A549 (cell line): Measurements from ENCODE around the gene ROBO1. TPM values are rescaled to one million over a fixed set of nuclear protein-coding genes. Genes with fewer than 3 reads are reported as not detected.

Source experiments
- ATAC-seq, 2 experiments: fragments of 200-7000 bp in 1 of 2; fragments of >200 bp in 1 of 2; cut with Nextera tagmentation in 1 of 2; cut with Tn5 transposase in 1 of 2; 3 replicates each; pipeline versions ENCODE4 v1.8.0 to v1.9.1; 2018 to 2020; ENCODE audit warnings: mild to moderate bottlenecking in 1 of 2, moderate library complexity in 1 of 2
- CTCF ChIA-PET: fragments of 300-600 bp; sonication (Branson Sonifier 250); formaldehyde crosslinking; extraction: SDS; loops from one replicate; lab custom pipeline; 2021; ENCODE audit warnings: antibody characterized with exemption, inconsistent platforms; lab: Yijun Ruan, JAX
- POLR2A ChIA-PET: fragments of 350-600 bp; formaldehyde crosslinking; extraction: SDS; loops from one replicate; lab custom pipeline; 2021; ENCODE audit warnings: antibody characterized with exemption, inconsistent platforms; lab: Yijun Ruan, JAX
- DNase-seq, 2 experiments: peaks; one replicate each; pipeline versions ENCODE4 v3.0.0 to v3.0.0-alpha.2; 2011 to 2016; ENCODE audit warnings: low read depth in 1 of 2, low spot score in 1 of 2
- FAIRE-seq: peaks from 2 replicates; lab custom pipeline; 2011; peaks lifted over from hg19 to GRCh38; lab: Jason Lieb, UNC
- H3K27ac ChIP-seq, 2 experiments: fragments of >200 bp; sonication (Bioruptor Twin); formaldehyde crosslinking; 3 replicates each; pipeline ENCODE4 v1.5.1; 2016 to 2017
- H3K4me1 ChIP-seq: fragments of >200 bp; sonication (Bioruptor Twin); formaldehyde crosslinking; 3 replicates; pipeline ENCODE4 v1.6.1; 2016
- H3K4me2 ChIP-seq: fragments of >200 bp; sonication (Bioruptor Twin); formaldehyde crosslinking; 3 replicates; pipeline ENCODE4 v1.6.1; 2016
- H3K4me3 ChIP-seq: fragments of >200 bp; sonication (Bioruptor Twin); formaldehyde crosslinking; 3 replicates; pipeline ENCODE4 v1.5.1; 2016
- H3K9me3 ChIP-seq: fragments of >200 bp; sonication (Bioruptor Twin); formaldehyde crosslinking; 3 replicates; pipeline ENCODE4 v1.6.1; 2016
- BHLHE40 ChIP-seq: IDR thresholded peaks from 2 replicates; pipeline ENCODE4 v1.6.1; 2012; ENCODE audit warnings: low read depth, low read length, inconsistent platforms
- CEBPB ChIP-seq, 2 experiments: fragments of >200 bp in 1 of 2; sonication (Bioruptor Twin) in 1 of 2; formaldehyde crosslinking in 1 of 2; IDR thresholded peaks; 2 replicates each; pipeline ENCODE4 v1.6.1; 2012 to 2016
- CHD2 ChIP-seq: fragments of 150-350 bp; IDR thresholded peaks from 2 replicates; pipeline ENCODE4 v1.6.1; 2014; ENCODE audit warnings: low read length; ENCODE audit not compliant: partially characterized antibody
- CHD4 ChIP-seq: fragments of 200-600 bp; sonication (generic); IDR thresholded peaks from 2 replicates; pipeline ENCODE4 v1.6.1; 2016; ENCODE audit warnings: antibody characterized with exemption, mild to moderate bottlenecking, borderline replicate concordance
- CTCF ChIP-seq: fragments of >200 bp; sonication (Bioruptor Twin); formaldehyde crosslinking; IDR thresholded peaks from 3 replicates; pipeline ENCODE4 v1.5.1; 2016
- E2F6 ChIP-seq: IDR thresholded peaks from 2 replicates; pipeline ENCODE4 v1.6.1; 2012; ENCODE audit warnings: low read depth, borderline replicate concordance
- EHF ChIP-seq: fragments of 250-450 bp; sonication (Bioruptor Pico); IDR thresholded peaks from 2 replicates; pipeline ENCODE4 v1.5.0; 2020; ENCODE audit warnings: mild to moderate bottlenecking
- EHMT2 ChIP-seq: fragments of 200-600 bp; sonication (generic); IDR thresholded peaks from 2 replicates; pipeline ENCODE4 v1.6.1; 2016; ENCODE audit warnings: antibody characterized with exemption, low read depth, mild to moderate bottlenecking, moderate library complexity
- ESRRA ChIP-seq: fragments of 150-350 bp; IDR thresholded peaks from 2 replicates; pipeline ENCODE4 v1.6.1; 2014; ENCODE audit warnings: mild to moderate bottlenecking, low read length, borderline replicate concordance
- HES2 ChIP-seq: fragments of >200 bp; sonication (Bioruptor Twin); formaldehyde crosslinking; IDR thresholded peaks from 2 replicates; pipeline ENCODE4 v1.6.1; 2016
- HOXB5 ChIP-seq: fragments of 250-450 bp; sonication (Bioruptor Pico); IDR thresholded peaks from 2 replicates; pipeline ENCODE4 v1.5.0; 2020; ENCODE audit warnings: mild to moderate bottlenecking, moderate library complexity
- JUN ChIP-seq, 2 experiments: fragments of >200 bp; sonication (Bioruptor Twin); formaldehyde crosslinking; IDR thresholded peaks; 2 replicates in 1 of 2; 3 replicates in 1 of 2; pipeline ENCODE4 v1.6.1; 2016 to 2017
- KDM1A ChIP-seq: fragments of 200-600 bp; sonication (generic); IDR thresholded peaks from 2 replicates; pipeline ENCODE4 v1.6.1; 2016; ENCODE audit warnings: low read depth, mild to moderate bottlenecking
- KDM5A ChIP-seq: fragments of 200-600 bp; sonication (generic); IDR thresholded peaks from 2 replicates; pipeline ENCODE4 v1.6.1; 2016; ENCODE audit warnings: antibody characterized with exemption, mild to moderate bottlenecking
- MAX ChIP-seq: IDR thresholded peaks from 2 replicates; pipeline ENCODE4 v1.6.1; 2012
- MAZ ChIP-seq: fragments of 150-350 bp; IDR thresholded peaks from 2 replicates; pipeline ENCODE4 v1.6.1; 2014; ENCODE audit warnings: antibody characterized with exemption, low read depth, low read length, borderline replicate concordance
- NPAS2 ChIP-seq: fragments of 250-450 bp; sonication (Bioruptor Pico); IDR thresholded peaks from 2 replicates; pipeline ENCODE4 v1.8.0; 2022; ENCODE audit warnings: mild to moderate bottlenecking, moderate library complexity, borderline replicate concordance
- NR3C1 ChIP-seq: fragments of >200 bp; sonication (Bioruptor Twin); formaldehyde crosslinking; IDR thresholded peaks from 3 replicates; pipeline ENCODE4 v1.6.1; 2017
- RFX5 ChIP-seq: fragments of 450-650 bp; IDR thresholded peaks from 2 replicates; pipeline ENCODE4 v1.7.1; 2014; ENCODE audit warnings: antibody characterized with exemption, mild to moderate bottlenecking, moderate library complexity
- SMC3 ChIP-seq: fragments of >200 bp; sonication (Bioruptor Twin); formaldehyde crosslinking; IDR thresholded peaks from 3 replicates; pipeline ENCODE4 v1.6.1; 2018; ENCODE audit warnings: inconsistent platforms
- SREBF2 ChIP-seq: fragments of 450-650 bp; IDR thresholded peaks from 2 replicates; pipeline ENCODE4 v1.6.1; 2014; ENCODE audit warnings: mild to moderate bottlenecking, moderate library complexity
- TFCP2L1 ChIP-seq: fragments of 250-450 bp; sonication (Bioruptor Pico); IDR thresholded peaks from 2 replicates; pipeline ENCODE4 v1.5.0; 2021; ENCODE audit warnings: mild to moderate bottlenecking
- USF2 ChIP-seq: fragments of 450-650 bp; IDR thresholded peaks from 2 replicates; pipeline ENCODE4 v1.6.1; 2014; ENCODE audit warnings: antibody characterized with exemption
- ZNF302 ChIP-seq: fragments of 250-450 bp; sonication (Bioruptor Pico); IDR thresholded peaks from 2 replicates; pipeline ENCODE4 v1.9.0; 2021; ENCODE audit warnings: inconsistent platforms, mild to moderate bottlenecking, moderate library complexity
- WGBS: methylation state at CpG from one replicate; pipeline ENCODE4 v1.1.6; 2017; ENCODE audit errors: missing lambda C conversion rate; 5-methylcytosine and 5-hydroxymethylcytosine counted together
- polyA plus RNA-seq, 4 experiments: library from polyadenylated mRNA; depleted of rRNA in 3 of 4; stranded (reverse); fragments of >200 nt; fragmentation: RNase III in 1 of 4; extraction: RNeasy Plus Mini Kit Qiagen cat#74134 plus additional on column Dnase treatment in 1 of 4; gene quantifications; 2 replicates in 3 of 4; 3 replicates in 1 of 4; pipeline ENCODE4 v1.2.3, GENCODE V29; 2011 to 2017
- TF ChIP-seq, protein P1 (sequence below): fragments of >200 bp; sonication (Bioruptor Twin); formaldehyde crosslinking; IDR thresholded peaks from 3 replicates; pipeline ENCODE4 v1.6.1; 2016

The ROBO1 gene
- polyA plus RNA-seq, 2 of the 4 experiments (the other 2 are of a cell fraction) = 25.3 to 35.6 TPM

- Histone ChIP-seq H3K4me3 (no peak overlapping the region), H3K27ac (no peak overlapping the region), H3K4me1 (no peaks in the 10 kb centered on the region), H3K9me3 (no peaks in the 10 kb centered on the region; the same call in 2 of the 3 replicates), H3K4me2 (no peak overlapping the region)
- ChIA-PET CTCF (interaction anchor here (1.4 kb wide), 1 partner anchor 24 kb away, joined by 3 read pairs; no protein-coding TSS in a partner anchor), POLR2A (no interaction called here)
- ATAC-seq (no peak), DNase-seq (no peak), FAIRE-seq (no peak)
- TF ChIP-seq CHD4 (no peak), ZNF302 (CRISPR knock-in tag) (no peak), NR3C1 (no peak), CHD2 (no peak), TFCP2L1 (CRISPR knock-in tag) (no peak), E2F6 (no peak), BHLHE40 (no peak), SREBF2 (no peak), MAZ (no peak), EHF (CRISPR knock-in tag) (no peak), JUN (IDR thresholded peaks at IDR 0.05) (no peak), RFX5 (no peak), MAX (no peak), HES2 (no peak), HOXB5 (CRISPR knock-in tag) (no peak), ESRRA (no peak)
- WGBS = 17% methylated on average over 7 of the region's 7 CpGs
Observed at GRCh38 chr3:79056498-79056897, 711.3 kb downstream of the ROBO1 start.

DNA sequence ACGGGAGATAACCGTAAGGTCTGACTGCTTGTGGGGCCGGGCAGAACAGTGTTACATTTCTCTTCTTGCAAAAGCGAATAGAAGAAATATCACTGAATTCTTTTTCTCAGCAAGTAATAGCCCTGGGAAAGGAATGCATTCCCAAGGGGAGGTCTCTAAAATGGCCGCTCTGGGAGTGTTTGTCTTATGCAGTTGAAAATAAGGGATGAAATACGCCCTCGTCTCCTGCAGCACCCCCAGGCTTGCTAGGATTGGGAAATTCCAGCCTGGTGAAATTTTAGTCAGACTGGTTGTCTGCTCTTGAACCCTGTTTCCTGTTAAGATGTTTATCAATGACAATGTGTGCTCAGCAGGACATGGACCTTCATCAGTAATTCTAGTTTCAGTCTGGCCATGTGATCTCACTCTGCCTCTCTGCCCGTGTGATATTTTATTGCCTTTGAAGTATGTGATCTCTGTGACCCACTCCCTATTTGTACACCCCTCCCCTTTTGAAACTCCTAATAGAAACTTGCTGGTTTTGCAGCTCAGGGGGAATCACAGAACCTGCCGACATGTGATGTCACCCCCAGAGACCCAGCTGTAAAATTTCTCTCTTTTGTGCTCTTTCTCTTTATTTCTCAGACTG is 715.6 kb downstream of the ROBO1 start:
- Histone ChIP-seq H3K27ac (no peak overlapping the region), H3K9me3 (no peaks in the 10 kb centered on the region; the same call in 2 of the 3 replicates), H3K4me1 (no peaks in the 10 kb centered on the region), H3K4me2 (no peak overlapping the region), H3K4me3 (no peak overlapping the region)
- DNase-seq (no peak), ATAC-seq (no peak), FAIRE-seq (no peak)
- ChIA-PET CTCF (no interaction called here), POLR2A (no interaction called here)
- no peak for TF ChIP-seq SMC3
- no peak for TF ChIP-seq KDM5A
- no peak for TF ChIP-seq USF2
- TF ChIP-seq EHMT2 = no peak
- no peak for TF ChIP-seq ZNF302 (CRISPR knock-in tag)
- no peak for TF ChIP-seq JUN (IDR thresholded peaks at IDR 0.05)
- TF ChIP-seq KDM1A = no peak
- TF ChIP-seq BHLHE40 = no peak
- no peak for TF ChIP-seq CEBPB (IDR thresholded peaks at IDR 0.05)
- TF ChIP-seq, protein P1, sequence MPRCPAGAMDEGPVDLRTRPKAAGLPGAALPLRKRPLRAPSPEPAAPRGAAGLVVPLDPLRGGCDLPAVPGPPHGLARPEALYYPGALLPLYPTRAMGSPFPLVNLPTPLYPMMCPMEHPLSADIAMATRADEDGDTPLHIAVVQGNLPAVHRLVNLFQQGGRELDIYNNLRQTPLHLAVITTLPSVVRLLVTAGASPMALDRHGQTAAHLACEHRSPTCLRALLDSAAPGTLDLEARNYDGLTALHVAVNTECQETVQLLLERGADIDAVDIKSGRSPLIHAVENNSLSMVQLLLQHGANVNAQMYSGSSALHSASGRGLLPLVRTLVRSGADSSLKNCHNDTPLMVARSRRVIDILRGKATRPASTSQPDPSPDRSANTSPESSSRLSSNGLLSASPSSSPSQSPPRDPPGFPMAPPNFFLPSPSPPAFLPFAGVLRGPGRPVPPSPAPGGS = no peak
- no peak for TF ChIP-seq E2F6
- TF ChIP-seq CTCF = no peak
- TF ChIP-seq NPAS2 (CRISPR knock-in tag) = no peak
- 42% methylated on average over 9 of the region's 9 CpGs for WGBS
